ENCODE data around the gene ENPP5.

DNA sequence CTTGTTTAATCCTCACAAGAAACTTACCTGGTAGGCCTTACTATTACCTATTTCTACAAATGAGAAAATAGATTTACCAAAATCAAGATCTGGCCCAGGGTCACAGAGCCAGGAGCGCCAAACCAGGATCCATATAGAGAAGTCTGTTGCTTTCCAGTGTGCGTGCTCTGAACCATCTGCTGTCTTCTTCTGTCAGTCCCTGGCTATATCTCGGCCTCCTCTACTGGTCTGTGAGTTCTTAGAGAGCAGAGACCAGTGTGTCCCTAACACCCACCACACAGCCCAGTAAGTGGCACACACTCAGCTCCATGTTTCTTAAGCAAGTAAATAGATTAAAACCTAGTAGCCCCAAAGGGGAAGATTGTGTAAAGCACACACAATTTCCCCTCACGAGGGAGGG lies 18.9 kb upstream of the ENPP5 start:
- TF ChIP-seq, protein P1, sequence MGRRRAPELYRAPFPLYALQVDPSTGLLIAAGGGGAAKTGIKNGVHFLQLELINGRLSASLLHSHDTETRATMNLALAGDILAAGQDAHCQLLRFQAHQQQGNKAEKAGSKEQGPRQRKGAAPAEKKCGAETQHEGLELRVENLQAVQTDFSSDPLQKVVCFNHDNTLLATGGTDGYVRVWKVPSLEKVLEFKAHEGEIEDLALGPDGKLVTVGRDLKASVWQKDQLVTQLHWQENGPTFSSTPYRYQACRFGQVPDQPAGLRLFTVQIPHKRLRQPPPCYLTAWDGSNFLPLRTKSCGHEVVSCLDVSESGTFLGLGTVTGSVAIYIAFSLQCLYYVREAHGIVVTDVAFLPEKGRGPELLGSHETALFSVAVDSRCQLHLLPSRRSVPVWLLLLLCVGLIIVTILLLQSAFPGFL (CRISPR knock-in tag; IDR thresholded peaks at IDR 0.05; ENCODE audit: borderline replicate concordance), result no peak
- TF ChIP-seq, protein P2, sequence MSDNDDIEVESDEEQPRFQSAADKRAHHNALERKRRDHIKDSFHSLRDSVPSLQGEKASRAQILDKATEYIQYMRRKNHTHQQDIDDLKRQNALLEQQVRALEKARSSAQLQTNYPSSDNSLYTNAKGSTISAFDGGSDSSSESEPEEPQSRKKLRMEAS (CRISPR knock-in tag; IDR thresholded peaks at IDR 0.05), result no peak
- TF ChIP-seq, protein P3, sequence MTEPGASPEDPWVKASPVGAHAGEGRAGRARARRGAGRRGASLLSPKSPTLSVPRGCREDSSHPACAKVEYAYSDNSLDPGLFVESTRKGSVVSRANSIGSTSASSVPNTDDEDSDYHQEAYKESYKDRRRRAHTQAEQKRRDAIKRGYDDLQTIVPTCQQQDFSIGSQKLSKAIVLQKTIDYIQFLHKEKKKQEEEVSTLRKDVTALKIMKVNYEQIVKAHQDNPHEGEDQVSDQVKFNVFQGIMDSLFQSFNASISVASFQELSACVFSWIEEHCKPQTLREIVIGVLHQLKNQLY (CRISPR knock-in tag; IDR thresholded peaks at IDR 0.05), result no peak
- TF ChIP-seq, protein P4, sequence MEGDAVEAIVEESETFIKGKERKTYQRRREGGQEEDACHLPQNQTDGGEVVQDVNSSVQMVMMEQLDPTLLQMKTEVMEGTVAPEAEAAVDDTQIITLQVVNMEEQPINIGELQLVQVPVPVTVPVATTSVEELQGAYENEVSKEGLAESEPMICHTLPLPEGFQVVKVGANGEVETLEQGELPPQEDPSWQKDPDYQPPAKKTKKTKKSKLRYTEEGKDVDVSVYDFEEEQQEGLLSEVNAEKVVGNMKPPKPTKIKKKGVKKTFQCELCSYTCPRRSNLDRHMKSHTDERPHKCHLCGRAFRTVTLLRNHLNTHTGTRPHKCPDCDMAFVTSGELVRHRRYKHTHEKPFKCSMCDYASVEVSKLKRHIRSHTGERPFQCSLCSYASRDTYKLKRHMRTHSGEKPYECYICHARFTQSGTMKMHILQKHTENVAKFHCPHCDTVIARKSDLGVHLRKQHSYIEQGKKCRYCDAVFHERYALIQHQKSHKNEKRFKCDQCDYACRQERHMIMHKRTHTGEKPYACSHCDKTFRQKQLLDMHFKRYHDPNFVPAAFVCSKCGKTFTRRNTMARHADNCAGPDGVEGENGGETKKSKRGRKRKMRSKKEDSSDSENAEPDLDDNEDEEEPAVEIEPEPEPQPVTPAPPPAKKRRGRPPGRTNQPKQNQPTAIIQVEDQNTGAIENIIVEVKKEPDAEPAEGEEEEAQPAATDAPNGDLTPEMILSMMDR (IDR thresholded peaks at IDR 0.05), result no peak
- TF ChIP-seq, protein P5, sequence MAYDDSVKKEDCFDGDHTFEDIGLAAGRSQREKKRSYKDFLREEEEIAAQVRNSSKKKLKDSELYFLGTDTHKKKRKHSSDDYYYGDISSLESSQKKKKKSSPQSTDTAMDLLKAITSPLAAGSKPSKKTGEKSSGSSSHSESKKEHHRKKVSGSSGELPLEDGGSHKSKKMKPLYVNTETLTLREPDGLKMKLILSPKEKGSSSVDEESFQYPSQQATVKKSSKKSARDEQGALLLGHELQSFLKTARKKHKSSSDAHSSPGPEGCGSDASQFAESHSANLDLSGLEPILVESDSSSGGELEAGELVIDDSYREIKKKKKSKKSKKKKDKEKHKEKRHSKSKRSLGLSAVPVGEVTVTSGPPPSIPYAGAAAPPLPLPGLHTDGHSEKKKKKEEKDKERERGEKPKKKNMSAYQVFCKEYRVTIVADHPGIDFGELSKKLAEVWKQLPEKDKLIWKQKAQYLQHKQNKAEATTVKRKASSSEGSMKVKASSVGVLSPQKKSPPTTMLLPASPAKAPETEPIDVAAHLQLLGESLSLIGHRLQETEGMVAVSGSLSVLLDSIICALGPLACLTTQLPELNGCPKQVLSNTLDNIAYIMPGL (CRISPR knock-in tag; IDR thresholded peaks at IDR 0.05), result no peak
- no peak for TF ChIP-seq ZNF121 (CRISPR knock-in tag; IDR thresholded peaks at IDR 0.05)
- TF ChIP-seq JUN (CRISPR knock-in tag; IDR thresholded peaks at IDR 0.05), result no peak
- TF ChIP-seq, protein P6, sequence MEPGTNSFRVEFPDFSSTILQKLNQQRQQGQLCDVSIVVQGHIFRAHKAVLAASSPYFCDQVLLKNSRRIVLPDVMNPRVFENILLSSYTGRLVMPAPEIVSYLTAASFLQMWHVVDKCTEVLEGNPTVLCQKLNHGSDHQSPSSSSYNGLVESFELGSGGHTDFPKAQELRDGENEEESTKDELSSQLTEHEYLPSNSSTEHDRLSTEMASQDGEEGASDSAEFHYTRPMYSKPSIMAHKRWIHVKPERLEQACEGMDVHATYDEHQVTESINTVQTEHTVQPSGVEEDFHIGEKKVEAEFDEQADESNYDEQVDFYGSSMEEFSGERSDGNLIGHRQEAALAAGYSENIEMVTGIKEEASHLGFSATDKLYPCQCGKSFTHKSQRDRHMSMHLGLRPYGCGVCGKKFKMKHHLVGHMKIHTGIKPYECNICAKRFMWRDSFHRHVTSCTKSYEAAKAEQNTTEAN (CRISPR knock-in tag; IDR thresholded peaks at IDR 0.05), result no peak
- TF ChIP-seq ZNF263 (CRISPR knock-in tag; IDR thresholded peaks at IDR 0.05; ENCODE audit: low read depth), result no peak
- TF ChIP-seq ELF4 (CRISPR knock-in tag; IDR thresholded peaks at IDR 0.05; ENCODE audit: low read depth), result no peak
- TF ChIP-seq, protein P7, sequence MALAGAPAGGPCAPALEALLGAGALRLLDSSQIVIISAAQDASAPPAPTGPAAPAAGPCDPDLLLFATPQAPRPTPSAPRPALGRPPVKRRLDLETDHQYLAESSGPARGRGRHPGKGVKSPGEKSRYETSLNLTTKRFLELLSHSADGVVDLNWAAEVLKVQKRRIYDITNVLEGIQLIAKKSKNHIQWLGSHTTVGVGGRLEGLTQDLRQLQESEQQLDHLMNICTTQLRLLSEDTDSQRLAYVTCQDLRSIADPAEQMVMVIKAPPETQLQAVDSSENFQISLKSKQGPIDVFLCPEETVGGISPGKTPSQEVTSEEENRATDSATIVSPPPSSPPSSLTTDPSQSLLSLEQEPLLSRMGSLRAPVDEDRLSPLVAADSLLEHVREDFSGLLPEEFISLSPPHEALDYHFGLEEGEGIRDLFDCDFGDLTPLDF (CRISPR knock-in tag; IDR thresholded peaks at IDR 0.05), result no peak
- TF ChIP-seq, protein P8, sequence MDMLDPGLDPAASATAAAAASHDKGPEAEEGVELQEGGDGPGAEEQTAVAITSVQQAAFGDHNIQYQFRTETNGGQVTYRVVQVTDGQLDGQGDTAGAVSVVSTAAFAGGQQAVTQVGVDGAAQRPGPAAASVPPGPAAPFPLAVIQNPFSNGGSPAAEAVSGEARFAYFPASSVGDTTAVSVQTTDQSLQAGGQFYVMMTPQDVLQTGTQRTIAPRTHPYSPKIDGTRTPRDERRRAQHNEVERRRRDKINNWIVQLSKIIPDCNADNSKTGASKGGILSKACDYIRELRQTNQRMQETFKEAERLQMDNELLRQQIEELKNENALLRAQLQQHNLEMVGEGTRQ (CRISPR knock-in tag; IDR thresholded peaks at IDR 0.05), result no peak
- no peak for TF ChIP-seq IRF2 (CRISPR knock-in tag; IDR thresholded peaks at IDR 0.05; ENCODE audit: borderline replicate concordance, low read depth)

Measured in WTC11 (cell line).